ENCODE results near the gene MCUR1. TPM values are rescaled to one million over a fixed set of nuclear protein-coding genes. Genes with fewer than 3 reads are reported as not detected.

The MCUR1 gene
- total and polyA plus RNA-seq, 2 donors (not counting 1 experiment from before 2014, with no cell fraction given) = 4.6 to 10.6 TPM

- Mint-ChIP-seq H3K4me1 (peaks cover 31% of the 10 kb centered on the region), H3K4me3 (peak overlapping the region; percentile 86), H3K27ac (peak overlapping the region; percentile 89), H3K9me3 (ENCODE audit: insufficient read depth) (no peaks in the 10 kb centered on the region), H3K27me3 (no peaks in the 10 kb centered on the region)
- H3K4me2 ChIP-seq (replicated peaks; ENCODE audit: low read depth, low read length, poor library complexity, severe bottlenecking) = peak overlapping the region; percentile 97
- ATAC-seq (ENCODE audit: low read depth) (no peak), DNase-seq (peak; percentile 60)
- peaks cover 17 to 20% of the 10 kb centered on the region in 2 donors for H3K4me1 ChIP-seq (ENCODE audit: control insufficient read depth in 2 of 2, insufficient read depth in 2 of 2, low read length in 2 of 2)
- ChIA-PET POLR2A (interaction anchor here (0.5 to 1.1 kb wide), 4 partner anchors 105 to 527 kb away, joined by 3 to 4 read pairs (median 3); partner anchors contain the start of genes CD83 and NOL7), CTCF (interaction anchor here (0.6 to 5.2 kb wide), 3 partner anchors 20 to 252 kb away, joined by 4 to 28 read pairs (median 5); no protein-coding TSS in a partner anchor)
- TF ChIP-seq CTCF (IDR thresholded peaks at IDR 0.05) (no peak), EZH2 (IDR thresholded peaks at IDR 0.05; ENCODE audit: borderline replicate concordance, insufficient read depth, low read depth, low read length, poor library complexity, severe bottlenecking) (no peak)
- H2AFZ ChIP-seq (ENCODE audit: insufficient read depth, low read depth, low read length, poor library complexity, severe bottlenecking) = peak overlapping the region; percentile 98
- intact Hi-C loops (cut with micrococcal nuclease) = loop anchor here (1.0 to 5.0 kb wide), 9 partner anchors 20 to 1847 kb away; partner anchors contain the start of genes DTNBP1, NOL7, SIRT5 and TBC1D7
- H3K79me2 ChIP-seq (ENCODE audit: control insufficient read depth, insufficient read depth, low read length) = peaks cover 20% of the 10 kb centered on the region
- H4K20me1 ChIP-seq (ENCODE audit: control insufficient read depth, insufficient read depth, low read length, poor library complexity, severe bottlenecking) = no peaks in the 10 kb centered on the region
- H3K4me3 ChIP-seq (ENCODE audit: control extremely low read depth in 1 of 5, extremely low read depth in 1 of 5, insufficient read depth in 1 of 5, low read depth in 2 of 5, low read length in 4 of 5) = peak overlapping the region; percentile 63 to 84 (median 74)
- 41% methylated on average over 3 of the region's 8 CpGs for WGBS (ENCODE audit: insufficient coverage)
- no peaks in the 10 kb centered on the region for H3K9me3 ChIP-seq (ENCODE audit: control extremely low read depth in 1 of 3, control insufficient read depth in 2 of 3, insufficient read depth in 1 of 3, low read length in 2 of 3)
- H3K27ac ChIP-seq (ENCODE audit: low read length in 2 of 2) = peak overlapping the region; percentile 68 to 89
- peak overlapping the region; percentile 77 for H3K9ac ChIP-seq (ENCODE audit: low read length)
- H3K27me3 ChIP-seq (replicated peaks in 1 of 4; ENCODE audit: control extremely low read depth in 1 of 4, control insufficient read depth in 3 of 4, insufficient read depth in 4 of 4, low read length in 3 of 4) = no peaks in the 10 kb centered on the region
- no peaks in the 10 kb centered on the region for H3K36me3 ChIP-seq (replicated peaks in 1 of 2; ENCODE audit: control extremely low read depth in 1 of 2, control insufficient read depth in 1 of 2, extremely low read depth in 1 of 2, insufficient read depth in 2 of 2, low read length in 1 of 2)
These were observed 700 bp upstream of the MCUR1 start for GRCh38 chr6:13814938-13815575.
